Stomach (tissue), 4 donors: ENCODE measurements around the gene MIX23.

Experiments used
- POLR2A ChIP-seq, 4 donors: fragments of 450-650 bp; IDR thresholded peaks; one replicate each; pipeline ENCODE4 v1.6.1; 2016; ENCODE audit warnings: antibody characterized with exemption in 4 of 4, control low read depth in 2 of 4, mild to moderate bottlenecking in 1 of 4, moderate library complexity in 1 of 4
- TF ChIP-seq, protein P1 (sequence below), 7 experiments: fragments of 450-650 bp in 4 of 7; fragments of 200-600 bp in 3 of 7; sonication (generic) in 3 of 7; IDR thresholded peaks; one replicate each; pipeline ENCODE4 v1.5.1; 2016 to 2019; ENCODE audit warnings: antibody characterized with exemption in 7 of 7, control low read depth in 2 of 7, mild to moderate bottlenecking in 1 of 7

DNA sequence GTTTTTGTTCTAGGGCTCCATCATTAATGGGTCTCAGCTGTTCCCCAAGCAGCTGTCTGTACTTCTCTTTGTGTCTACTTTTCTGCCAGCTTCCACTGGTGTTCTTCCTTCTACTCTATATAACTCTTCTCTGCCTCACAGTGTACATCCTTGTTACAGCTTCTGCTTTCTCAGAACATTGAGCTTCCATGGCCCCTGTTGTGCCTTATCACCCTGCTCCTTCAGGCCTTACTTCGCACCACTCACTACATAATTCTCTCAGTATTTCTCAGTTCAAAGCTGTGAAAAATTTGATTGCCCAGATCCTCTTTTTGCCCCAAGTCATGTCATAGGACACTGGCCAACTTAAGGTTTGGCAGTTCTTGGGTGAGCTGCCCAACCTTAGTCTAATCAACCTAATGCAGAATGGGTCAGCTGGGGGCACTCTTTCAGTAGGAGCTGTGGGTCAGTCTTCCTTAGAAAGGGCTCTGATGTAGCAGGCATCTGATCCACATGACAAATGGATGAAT is 29.1 kb downstream of the MIX23 start:
- TF ChIP-seq, protein P1, sequence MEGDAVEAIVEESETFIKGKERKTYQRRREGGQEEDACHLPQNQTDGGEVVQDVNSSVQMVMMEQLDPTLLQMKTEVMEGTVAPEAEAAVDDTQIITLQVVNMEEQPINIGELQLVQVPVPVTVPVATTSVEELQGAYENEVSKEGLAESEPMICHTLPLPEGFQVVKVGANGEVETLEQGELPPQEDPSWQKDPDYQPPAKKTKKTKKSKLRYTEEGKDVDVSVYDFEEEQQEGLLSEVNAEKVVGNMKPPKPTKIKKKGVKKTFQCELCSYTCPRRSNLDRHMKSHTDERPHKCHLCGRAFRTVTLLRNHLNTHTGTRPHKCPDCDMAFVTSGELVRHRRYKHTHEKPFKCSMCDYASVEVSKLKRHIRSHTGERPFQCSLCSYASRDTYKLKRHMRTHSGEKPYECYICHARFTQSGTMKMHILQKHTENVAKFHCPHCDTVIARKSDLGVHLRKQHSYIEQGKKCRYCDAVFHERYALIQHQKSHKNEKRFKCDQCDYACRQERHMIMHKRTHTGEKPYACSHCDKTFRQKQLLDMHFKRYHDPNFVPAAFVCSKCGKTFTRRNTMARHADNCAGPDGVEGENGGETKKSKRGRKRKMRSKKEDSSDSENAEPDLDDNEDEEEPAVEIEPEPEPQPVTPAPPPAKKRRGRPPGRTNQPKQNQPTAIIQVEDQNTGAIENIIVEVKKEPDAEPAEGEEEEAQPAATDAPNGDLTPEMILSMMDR (IDR thresholded peaks at IDR 0.05) = no peak
- no peak for TF ChIP-seq POLR2A (IDR thresholded peaks at IDR 0.05)
